K562 (cell line): ENCODE results near the gene WDR88. TPM values are rescaled to one million over a fixed set of nuclear protein-coding genes. Genes with fewer than 3 reads are reported as not detected.

Experiments used
- ADNP ChIP-seq: fragments of 200-800 bp; sonication (Bioruptor generic); IDR thresholded peaks from 2 replicates; pipeline ENCODE4 v1.6.1; 2016; ENCODE audit warnings: missing genetic modification characterization, missing compliant biosample characterization
- ELF1 ChIP-seq: fragments of 200-800 bp; sonication (Bioruptor generic); IDR thresholded peaks from 2 replicates; pipeline ENCODE4 v1.6.1; 2016; ENCODE audit warnings: missing genetic modification characterization, missing compliant biosample characterization
- FOXJ3 ChIP-seq: sonication (generic); formaldehyde crosslinking; IDR thresholded peaks from 2 replicates; pipeline ENCODE4 v1.4.0; 2020; ENCODE audit warnings: mild to moderate bottlenecking, missing genetic modification reagents
- GTF2A2 ChIP-seq: IDR thresholded peaks from 2 replicates; pipeline ENCODE4 v1.6.1; 2016; ENCODE audit warnings: mild to moderate bottlenecking, missing genetic modification characterization, missing compliant biosample characterization
- HDGF ChIP-seq: fragments of 450-650 bp; IDR thresholded peaks from 2 replicates; pipeline ENCODE4 v1.6.1; 2016
- KAT2B ChIP-seq: IDR thresholded peaks from one replicate; pipeline ENCODE4 v1.6.1; 2012; ENCODE audit warnings: low read depth, mild to moderate bottlenecking, control low read depth, inconsistent platforms, low read length, moderate library complexity
- KHSRP ChIP-seq: fragments of 450-650 bp; IDR thresholded peaks from 2 replicates; pipeline ENCODE4 v1.6.1; 2017
- MTA3 ChIP-seq: fragments of 450-650 bp; formaldehyde crosslinking; IDR thresholded peaks from 2 replicates; pipeline ENCODE4 v1.6.1; 2017; ENCODE audit warnings: mild to moderate bottlenecking, borderline replicate concordance
- NELFE ChIP-seq: IDR thresholded peaks from 2 replicates; pipeline ENCODE4 v1.6.1; 2011; ENCODE audit warnings: mild to moderate bottlenecking; ENCODE audit not compliant: insufficient read depth, insufficient read length
- NFRKB ChIP-seq: fragments of 450-650 bp; IDR thresholded peaks from 2 replicates; pipeline ENCODE4 v1.6.1; 2016; ENCODE audit warnings: low read depth
- SP2 ChIP-seq: IDR thresholded peaks from 2 replicates; pipeline ENCODE4 v1.6.1; 2011; ENCODE audit warnings: mild to moderate bottlenecking, low read depth, low read length, moderate library complexity; ENCODE audit not compliant: poor library complexity, severe bottlenecking; ENCODE audit errors: extremely low read depth
- XRCC4 ChIP-seq: IDR thresholded peaks from one replicate; pipeline ENCODE4 v1.6.1; 2011; ENCODE audit not compliant: insufficient read depth, insufficient read length; ENCODE audit errors: extremely low read depth
- ZNF707 ChIP-seq: fragments of 250-450 bp; sonication (Bioruptor Pico); conservative IDR thresholded peaks from 2 replicates; pipeline ENCODE4 v1.8.0; 2022; ENCODE audit warnings: inconsistent platforms, mild to moderate bottlenecking, moderate library complexity
- polyA plus RNA-seq, 8 experiments: library from polyadenylated mRNA; depleted of rRNA in 4 of 8; stranded (reverse) in 5 of 8; unstranded in 3 of 8; fragments of >200 nt; fragmentation: Nextera tagmentation in 2 of 8; fragmentation: Illumina TruSeq in 1 of 8; extraction: Ambion mirVana in 2 of 8; extraction: Trizol in 1 of 8; gene quantifications; 2 replicates each; pipeline versions ENCODE4 v1.2.1 to v1.2.3, GENCODE V29; 2011 to 2014; ENCODE audit warnings: inconsistent platforms in 1 of 8, missing spikeins in 1 of 8
- total RNA-seq, 7 experiments: library from RNA; depleted of rRNA in 6 of 7; stranded (reverse); fragments of >200 nt in 6 of 7; fragmentation: Illumina TruSeq in 2 of 7; extraction: Trizol in 2 of 7; gene quantifications; 2 replicates each; pipeline versions ENCODE4 v1.2.1 to v1.2.3, GENCODE V29; 2011 to 2021; ENCODE audit warnings: low replicate concordance in 1 of 7
- TF ChIP-seq, protein P1 (sequence below): fragments of 450-650 bp; IDR thresholded peaks from 2 replicates; pipeline ENCODE4 v1.7.1; 2018; ENCODE audit warnings: mild to moderate bottlenecking, low read depth; ENCODE audit not compliant: partially characterized antibody
- TF ChIP-seq, protein P2 (sequence below): fragments of 450-650 bp; IDR thresholded peaks from 2 replicates; pipeline ENCODE4 v1.6.1; 2016; ENCODE audit warnings: mild to moderate bottlenecking
- TF ChIP-seq, protein P3 (sequence below): sonication (generic); IDR thresholded peaks from 2 replicates; pipeline ENCODE4 v1.6.1; 2016

Gene WDR88
- total and polyA plus RNA-seq, 9 of the 15 experiments (the other 6 are each of a cell fraction or from before 2014, with no cell fraction given): 0.03 to 0.04 TPM; not detected in 7

DNA sequence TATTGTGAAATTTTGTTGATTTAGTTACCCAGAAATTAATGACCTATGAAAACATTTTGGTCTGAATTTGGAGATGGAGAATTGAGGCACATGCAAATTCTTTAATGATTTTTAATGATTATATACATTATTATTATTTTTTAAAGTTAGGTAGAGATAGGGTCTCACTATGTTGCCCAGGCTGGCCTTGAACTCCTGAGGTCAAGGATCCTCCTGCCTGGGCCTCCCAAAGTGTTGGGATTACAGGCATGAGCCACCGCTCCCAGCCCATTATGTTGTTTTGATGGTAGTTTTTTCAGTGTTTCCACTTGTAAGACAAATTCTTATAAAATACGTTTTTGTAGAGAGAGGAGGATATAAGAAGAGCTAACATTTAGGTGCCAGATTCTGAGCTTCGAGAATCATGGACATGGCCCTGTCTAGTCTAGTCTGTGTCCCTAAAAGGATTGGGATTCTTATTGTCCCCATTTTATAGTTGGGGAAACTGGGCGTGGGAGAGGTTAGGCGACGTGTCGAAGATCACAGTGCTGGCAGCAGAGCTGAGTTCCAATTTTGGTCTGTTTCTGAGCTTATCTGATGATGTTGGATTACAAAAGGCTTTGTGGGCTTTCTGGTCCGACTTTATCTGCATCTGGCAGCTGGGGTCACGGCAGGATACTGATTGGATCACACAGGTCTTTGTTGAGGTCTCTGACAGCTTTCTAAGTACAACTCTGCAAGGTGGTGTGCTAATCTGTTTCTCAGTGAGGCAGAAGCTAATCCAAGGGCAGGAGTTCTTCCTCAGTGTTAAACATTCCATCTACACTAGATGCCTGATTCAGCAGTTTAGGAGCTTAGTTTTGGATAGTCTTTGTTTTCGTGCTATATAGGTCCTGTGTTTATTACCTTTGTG, 7.5 kb upstream of the WDR88 start (continued):
- TF ChIP-seq, protein P1, sequence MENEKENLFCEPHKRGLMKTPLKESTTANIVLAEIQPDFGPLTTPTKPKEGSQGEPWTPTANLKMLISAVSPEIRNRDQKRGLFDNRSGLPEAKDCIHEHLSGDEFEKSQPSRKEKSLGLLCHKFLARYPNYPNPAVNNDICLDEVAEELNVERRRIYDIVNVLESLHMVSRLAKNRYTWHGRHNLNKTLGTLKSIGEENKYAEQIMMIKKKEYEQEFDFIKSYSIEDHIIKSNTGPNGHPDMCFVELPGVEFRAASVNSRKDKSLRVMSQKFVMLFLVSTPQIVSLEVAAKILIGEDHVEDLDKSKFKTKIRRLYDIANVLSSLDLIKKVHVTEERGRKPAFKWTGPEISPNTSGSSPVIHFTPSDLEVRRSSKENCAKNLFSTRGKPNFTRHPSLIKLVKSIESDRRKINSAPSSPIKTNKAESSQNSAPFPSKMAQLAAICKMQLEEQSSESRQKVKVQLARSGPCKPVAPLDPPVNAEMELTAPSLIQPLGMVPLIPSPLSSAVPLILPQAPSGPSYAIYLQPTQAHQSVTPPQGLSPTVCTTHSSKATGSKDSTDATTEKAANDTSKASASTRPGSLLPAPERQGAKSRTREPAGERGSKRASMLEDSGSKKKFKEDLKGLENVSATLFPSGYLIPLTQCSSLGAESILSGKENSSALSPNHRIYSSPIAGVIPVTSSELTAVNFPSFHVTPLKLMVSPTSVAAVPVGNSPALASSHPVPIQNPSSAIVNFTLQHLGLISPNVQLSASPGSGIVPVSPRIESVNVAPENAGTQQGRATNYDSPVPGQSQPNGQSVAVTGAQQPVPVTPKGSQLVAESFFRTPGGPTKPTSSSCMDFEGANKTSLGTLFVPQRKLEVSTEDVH: no peak
- TF ChIP-seq SP2: no peak
- TF ChIP-seq ZNF707 (CRISPR knock-in tag): no peak
- TF ChIP-seq, protein P2, sequence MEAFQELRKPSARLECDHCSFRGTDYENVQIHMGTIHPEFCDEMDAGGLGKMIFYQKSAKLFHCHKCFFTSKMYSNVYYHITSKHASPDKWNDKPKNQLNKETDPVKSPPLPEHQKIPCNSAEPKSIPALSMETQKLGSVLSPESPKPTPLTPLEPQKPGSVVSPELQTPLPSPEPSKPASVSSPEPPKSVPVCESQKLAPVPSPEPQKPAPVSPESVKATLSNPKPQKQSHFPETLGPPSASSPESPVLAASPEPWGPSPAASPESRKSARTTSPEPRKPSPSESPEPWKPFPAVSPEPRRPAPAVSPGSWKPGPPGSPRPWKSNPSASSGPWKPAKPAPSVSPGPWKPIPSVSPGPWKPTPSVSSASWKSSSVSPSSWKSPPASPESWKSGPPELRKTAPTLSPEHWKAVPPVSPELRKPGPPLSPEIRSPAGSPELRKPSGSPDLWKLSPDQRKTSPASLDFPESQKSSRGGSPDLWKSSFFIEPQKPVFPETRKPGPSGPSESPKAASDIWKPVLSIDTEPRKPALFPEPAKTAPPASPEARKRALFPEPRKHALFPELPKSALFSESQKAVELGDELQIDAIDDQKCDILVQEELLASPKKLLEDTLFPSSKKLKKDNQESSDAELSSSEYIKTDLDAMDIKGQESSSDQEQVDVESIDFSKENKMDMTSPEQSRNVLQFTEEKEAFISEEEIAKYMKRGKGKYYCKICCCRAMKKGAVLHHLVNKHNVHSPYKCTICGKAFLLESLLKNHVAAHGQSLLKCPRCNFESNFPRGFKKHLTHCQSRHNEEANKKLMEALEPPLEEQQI: peak; percentile 97
- TF ChIP-seq GTF2A2: no peak
- no peak for TF ChIP-seq ELF1 (tag)
- no peak; the same call in 1 of the 2 replicates for TF ChIP-seq NFRKB
- peak; percentile 97 for TF ChIP-seq ADNP
- TF ChIP-seq HDGF: peak; percentile 44; the same call in 1 of the 2 replicates
- TF ChIP-seq KHSRP: peak; percentile 72; the same call in 1 of the 2 replicates
- TF ChIP-seq KAT2B: no peak
- no peak for TF ChIP-seq NELFE
- TF ChIP-seq, protein P3, sequence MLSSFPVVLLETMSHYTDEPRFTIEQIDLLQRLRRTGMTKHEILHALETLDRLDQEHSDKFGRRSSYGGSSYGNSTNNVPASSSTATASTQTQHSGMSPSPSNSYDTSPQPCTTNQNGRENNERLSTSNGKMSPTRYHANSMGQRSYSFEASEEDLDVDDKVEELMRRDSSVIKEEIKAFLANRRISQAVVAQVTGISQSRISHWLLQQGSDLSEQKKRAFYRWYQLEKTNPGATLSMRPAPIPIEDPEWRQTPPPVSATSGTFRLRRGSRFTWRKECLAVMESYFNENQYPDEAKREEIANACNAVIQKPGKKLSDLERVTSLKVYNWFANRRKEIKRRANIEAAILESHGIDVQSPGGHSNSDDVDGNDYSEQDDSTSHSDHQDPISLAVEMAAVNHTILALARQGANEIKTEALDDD: peak; percentile 70
- no peak for TF ChIP-seq FOXJ3 (CRISPR knock-in tag)
- peak; percentile 90 for TF ChIP-seq MTA3
- no peak for TF ChIP-seq XRCC4
